DLD1 (cell line): ENCODE measurements around the gene DCLRE1A.
"Not testable (repeated sequence)": the region's sequence is repeated elsewhere in the genome, so short reads cannot be mapped to it uniquely, and the experiment has no call there.

Experiments used
- in situ Hi-C: cut with HindIII; loops from 2 replicates; pipeline ENCODE4 v1.10.0; 2017; ENCODE audit warnings: low sequenced_read_pairs

Gene DCLRE1A

GRCh38 chr10:113859261-113859660 is 5.4 kb upstream of the DCLRE1A start:
- in situ Hi-C loops, result no loop called here

DNA sequence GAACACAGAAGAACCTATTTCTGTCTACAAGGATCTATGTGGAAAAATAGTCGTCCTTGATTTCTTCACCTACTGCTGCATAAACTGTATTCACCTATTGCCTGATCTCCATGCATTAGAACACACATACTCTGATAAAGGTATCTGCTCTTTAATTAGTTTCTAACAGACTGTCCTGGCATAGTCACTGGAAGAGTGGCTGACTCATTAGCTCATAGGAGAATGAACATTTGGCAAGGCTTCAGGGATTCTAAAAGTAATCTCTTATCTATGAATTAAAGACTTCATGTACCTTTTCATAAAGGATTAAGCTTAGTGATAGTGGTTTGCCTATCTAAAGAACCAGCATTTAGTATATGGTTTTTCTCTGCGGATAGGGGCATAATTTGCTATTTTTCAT is 4.7 kb upstream of the DCLRE1A start:
- in situ Hi-C loops, result no loop called here

- in situ Hi-C loops, result no loop called here
These were observed 3.3 kb upstream of the DCLRE1A start for GRCh38 chr10:113857210-113857609.

GRCh38 chr10:113856563-113856962 is 2.7 kb upstream of the DCLRE1A start:
- in situ Hi-C loops, result no loop called here

GRCh38 chr10:113854761-113855588 is 1.1 kb upstream of the DCLRE1A start:
- in situ Hi-C loops, result no loop called here

GRCh38 chr10:113853578-113854012 is 287 bp downstream of the DCLRE1A start:
- in situ Hi-C loops, result no loop called here

- in situ Hi-C loops, result no loop called here
These were observed 3.9 kb downstream of the DCLRE1A start for GRCh38 chr10:113849946-113850345.

- in situ Hi-C loops, result no loop called here
These were observed 4.6 kb downstream of the DCLRE1A start for GRCh38 chr10:113849140-113849803.

GRCh38 chr10:113846036-113846435 is 7.8 kb downstream of the DCLRE1A start:
- in situ Hi-C loops, result no loop called here

DNA sequence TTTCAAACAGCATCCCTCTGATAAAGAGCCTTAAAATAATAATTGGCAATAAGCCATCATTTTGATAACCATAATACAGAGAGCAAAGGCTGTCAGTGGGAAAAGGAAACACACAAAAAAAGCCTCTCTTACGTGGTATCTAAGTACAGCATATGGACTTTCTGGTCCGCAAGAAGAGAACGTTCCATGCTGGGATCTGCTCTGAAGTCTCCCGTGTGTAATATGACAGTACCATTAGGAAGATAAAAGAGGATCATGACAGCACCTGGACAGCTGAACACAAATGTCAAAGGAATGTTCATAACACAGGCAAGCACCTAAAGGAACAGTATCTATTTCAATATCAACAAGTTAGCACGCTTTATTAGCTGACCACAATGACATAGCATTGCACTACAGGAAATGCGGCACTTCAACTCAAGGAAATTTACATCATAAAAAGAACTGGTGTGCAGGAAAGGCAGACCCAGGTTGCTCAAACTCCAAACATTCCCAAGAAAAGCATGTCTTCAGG is 9.9 kb downstream of the DCLRE1A start:
- in situ Hi-C loops, result no loop called here

DNA sequence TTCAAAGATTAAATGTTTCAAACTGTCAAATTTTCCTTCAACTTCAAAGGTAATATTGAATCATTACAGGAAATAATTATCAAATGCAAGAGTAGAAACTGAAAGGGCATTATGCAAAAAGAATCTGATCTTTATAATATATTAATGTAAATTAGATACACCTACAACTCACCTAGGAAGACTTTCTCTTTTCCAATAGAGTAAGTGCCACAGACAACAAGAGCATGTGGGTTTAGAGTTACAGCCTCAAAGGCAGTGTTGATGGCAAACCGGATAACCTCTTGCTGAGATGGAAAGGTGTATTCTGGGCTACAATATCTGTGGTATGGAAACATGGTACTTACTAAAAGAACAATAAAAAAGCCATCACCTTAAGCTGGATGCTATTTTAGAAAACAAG is 11.7 kb downstream of the DCLRE1A start:
- in situ Hi-C loops, result no loop called here

GRCh38 chr10:113828567-113828966 is 25.3 kb downstream of the DCLRE1A start:
- in situ Hi-C loops, result loop anchor here (10.0 kb wide), 1 partner anchor 286 kb away; no protein-coding TSS in a partner anchor

DNA sequence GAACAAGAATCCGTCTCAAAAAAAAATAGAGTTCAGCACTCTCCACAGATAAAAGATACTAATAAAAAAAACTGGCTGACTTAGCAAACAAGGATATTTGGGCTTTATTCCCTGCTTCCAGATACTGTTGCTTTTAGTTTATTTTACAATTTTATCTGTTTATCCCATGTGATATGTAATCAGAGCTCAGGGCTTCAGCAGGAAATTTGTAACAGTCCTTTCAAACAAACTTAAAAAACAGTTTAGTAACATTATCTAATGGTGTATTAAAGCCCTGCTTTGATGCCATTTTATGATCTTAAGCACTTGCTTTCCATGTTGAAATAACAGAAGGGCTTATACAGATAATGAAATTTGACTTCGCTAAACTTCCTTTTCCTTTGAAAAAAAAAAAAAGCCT is 28.1 kb downstream of the DCLRE1A start:
- in situ Hi-C loops, result loop anchor here (10.0 kb wide), 1 partner anchor 289 kb away; no protein-coding TSS in a partner anchor

DNA sequence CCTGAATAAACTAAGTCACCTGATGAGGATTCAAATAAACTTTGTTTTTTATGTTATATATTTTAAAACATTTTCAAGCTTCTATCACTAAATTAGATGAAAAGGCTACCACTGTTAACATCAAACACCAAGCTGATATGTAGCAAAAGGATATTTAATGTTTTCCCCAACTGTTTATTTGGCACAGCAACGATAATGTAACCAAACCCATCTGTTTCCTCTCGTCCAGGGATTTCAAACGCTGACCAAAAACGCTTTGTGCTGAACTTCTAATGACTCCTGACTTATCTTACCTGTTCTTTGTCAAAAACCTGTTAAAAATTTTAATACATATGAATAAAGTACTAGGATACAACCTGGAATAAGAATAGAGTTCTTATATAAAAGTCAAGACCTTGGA is 30.5 kb downstream of the DCLRE1A start:
- in situ Hi-C loops, result loop anchor here (10.0 kb wide), 1 partner anchor 291 kb away; no protein-coding TSS in a partner anchor

- in situ Hi-C loops, result loop anchor here (10.0 kb wide), 1 partner anchor 293 kb away; no protein-coding TSS in a partner anchor
These were observed 31.7 kb downstream of the DCLRE1A start for GRCh38 chr10:113822174-113822573.

DNA sequence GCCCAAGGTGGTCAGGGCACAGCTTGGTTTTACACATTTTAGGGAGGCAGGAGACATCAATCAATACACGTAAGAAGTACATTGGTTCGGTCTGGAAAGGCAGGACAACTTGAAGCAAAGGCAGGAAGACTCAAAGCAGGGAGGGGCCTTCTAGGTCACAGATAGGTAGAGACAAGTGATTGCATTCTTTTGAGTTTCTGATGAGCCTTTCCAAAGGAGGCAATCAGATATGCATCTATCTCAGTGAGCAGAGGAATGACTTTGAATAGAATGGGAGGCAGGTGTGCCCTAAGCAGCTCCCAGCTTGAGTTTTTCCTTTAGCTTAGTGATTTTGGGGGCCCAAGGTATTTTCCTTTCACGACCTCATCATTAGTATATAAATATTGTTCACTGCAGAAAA is 32.6 kb downstream of the DCLRE1A start:
- in situ Hi-C loops, result loop anchor here (10.0 kb wide), 1 partner anchor 293 kb away; no protein-coding TSS in a partner anchor

- in situ Hi-C loops, result loop anchor here (10.0 kb wide), 1 partner anchor 294 kb away; no protein-coding TSS in a partner anchor
These were observed 33.4 kb downstream of the DCLRE1A start for GRCh38 chr10:113820507-113820906.

DNA sequence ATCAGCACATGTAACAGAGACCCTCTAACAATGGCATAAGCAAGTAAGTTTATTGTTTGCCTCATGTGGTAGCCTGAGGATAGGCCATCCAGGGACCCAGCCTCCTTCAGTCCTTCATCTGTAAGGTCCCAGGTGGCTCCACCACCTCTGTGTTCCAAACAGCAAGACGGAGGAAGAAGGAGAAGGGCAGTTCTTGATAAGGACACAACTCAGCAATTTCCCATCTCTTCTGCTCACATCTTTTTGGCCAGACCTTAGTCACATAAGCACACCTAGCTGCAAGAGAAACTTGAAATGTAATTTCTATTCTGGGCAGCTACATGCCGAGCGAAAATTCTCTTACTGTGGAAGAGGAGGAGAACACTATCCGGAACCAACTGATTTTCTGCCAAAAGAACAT is 33.9 kb downstream of the DCLRE1A start:
- in situ Hi-C loops, result loop anchor here (10.0 kb wide), 1 partner anchor 295 kb away; no protein-coding TSS in a partner anchor

DNA sequence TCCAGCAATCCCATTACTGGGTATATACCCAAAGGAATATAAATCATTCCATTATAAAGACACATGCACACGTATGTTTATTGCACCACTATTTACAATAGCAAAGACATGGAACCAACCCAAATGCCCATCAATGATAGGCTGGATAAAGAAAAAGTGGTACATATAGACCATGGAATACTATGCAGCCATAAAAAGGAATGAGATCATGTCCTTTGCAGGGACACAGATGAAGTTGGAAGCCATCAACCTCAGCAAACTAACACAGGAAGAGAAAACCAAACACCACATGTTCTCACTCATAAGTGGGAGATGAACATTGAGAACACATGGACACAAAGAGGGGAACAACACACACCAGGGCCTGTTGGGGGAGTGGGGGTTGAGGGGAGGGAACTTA is 39.2 kb downstream of the DCLRE1A start:
- in situ Hi-C loops, result not testable (repeated sequence)

- in situ Hi-C loops, result no loop called here
These were observed 45.7 kb downstream of the DCLRE1A start for GRCh38 chr10:113808168-113808567.

DNA sequence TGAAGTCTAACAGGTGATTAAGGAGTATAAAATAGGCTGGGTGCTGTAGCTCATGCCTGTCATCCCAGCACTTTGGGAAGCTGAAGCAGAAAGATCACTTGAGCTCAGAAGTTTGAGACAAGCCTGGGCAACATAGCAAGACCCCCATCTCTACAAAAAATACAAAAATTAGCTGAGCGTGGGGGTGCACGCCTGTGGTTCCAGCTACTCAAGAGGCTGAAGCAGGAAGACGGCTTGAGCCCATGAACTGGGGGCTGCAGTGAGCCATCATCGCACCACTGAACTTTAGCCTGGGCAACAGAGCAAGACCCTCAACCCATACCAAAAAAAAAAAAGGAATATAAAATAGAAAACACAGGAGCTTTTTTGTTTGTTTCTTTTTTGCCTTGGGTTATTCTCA is 47.4 kb downstream of the DCLRE1A start:
- in situ Hi-C loops, result no loop called here

- in situ Hi-C loops, result no loop called here
These were observed 50.9 kb downstream of the DCLRE1A start for GRCh38 chr10:113802997-113803396.
